Measurements from ENCODE around the gene ANGPT4. TPM values are rescaled to one million over a fixed set of nuclear protein-coding genes. Genes with fewer than 3 reads are reported as not detected.

Gene ANGPT4
- total and polyA plus RNA-seq, 2 of the 13 experiments (the other 11 are each of a cell fraction or from before 2014, with no cell fraction given): not detected

DNA sequence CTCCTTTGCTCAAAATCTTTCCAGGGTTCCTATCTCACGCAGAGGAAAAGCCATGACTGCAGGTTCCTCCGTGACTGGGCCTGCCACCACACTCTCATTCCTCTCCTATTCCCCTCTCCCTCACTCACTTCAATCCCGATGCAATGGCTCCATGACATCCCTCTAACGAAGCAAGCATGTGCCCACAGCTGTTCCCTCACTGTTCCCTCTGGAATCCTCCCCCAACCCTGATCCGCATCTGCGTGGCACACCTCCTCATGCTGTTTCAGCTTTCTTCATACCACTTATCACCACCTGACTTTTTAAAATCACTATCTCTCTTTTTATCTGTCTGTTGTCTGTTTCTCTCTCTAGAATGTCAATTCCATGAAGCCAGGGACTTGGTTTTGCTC lies 25.5 kb downstream of the ANGPT4 start:
- in situ Hi-C loops (cut with HindIII; ENCODE audit: extremely low pct_ligation_motif_present, low pct_unique_long_range_greater_than_20kb) (no loop called here), intact Hi-C loops (cut with micrococcal nuclease; ENCODE audit: unreplicated experiment) (no loop called here)
- no peak overlapping the region for H3K4me2 ChIP-seq (ENCODE audit: low read depth, low read length)
- H3K9ac ChIP-seq (ENCODE audit: insufficient read depth, low read depth, low read length): no peak overlapping the region
- DNase-seq (ENCODE audit: low spot score) (no peak), ATAC-seq (no peak), FAIRE-seq (no peak)
- H4K20me1 ChIP-seq (ENCODE audit: insufficient read depth, low read length): no peaks in the 10 kb centered on the region
- POLR2A ChIA-PET: no interaction called here
- H3K27ac ChIP-seq (ENCODE audit: extremely low read length, insufficient read depth, low read length): no peak overlapping the region
- no peak overlapping the region for H3K4me3 ChIP-seq (replicated peaks in 1 of 3; ENCODE audit: insufficient read depth in 1 of 3, low read depth in 2 of 3, low read length in 3 of 3)
- no peaks in the 10 kb centered on the region for H3K9me3 ChIP-seq (ENCODE audit: low read length)
- H3K27me3 ChIP-seq (ENCODE audit: control insufficient read depth in 1 of 2, insufficient read depth in 2 of 2, low read length in 2 of 2): peaks cover 7 to 22% of the 10 kb centered on the region in 2 experiments; a peak in 3 of 5 replicates
- H3K36me3 ChIP-seq (replicated peaks in 1 of 2; ENCODE audit: control insufficient read depth in 1 of 2, insufficient read depth in 2 of 2, low read length in 2 of 2): no peaks in the 10 kb centered on the region
- WGBS (ENCODE audit: low lambda C conversion rate): 25% methylated on average over 6 of the region's 6 CpGs
- H2AFZ ChIP-seq (ENCODE audit: low read length): no peak overlapping the region
- no peaks in the 10 kb centered on the region for H3K4me1 ChIP-seq (ENCODE audit: insufficient read depth, low read length)
- no TSS peak for BruUV-seq (replicated peaks)
- CTCF ChIA-PET (ENCODE audit: low intra/inter-chr PET ratio, low total read pairs): no interaction called here
- no peaks in the 10 kb centered on the region for H3K79me2 ChIP-seq (ENCODE audit: insufficient read depth, low read length)
- no peak for TF ChIP-seq ZNF891 (CRISPR knock-in tag; IDR thresholded peaks at IDR 0.05)
- TF ChIP-seq ZBTB8A (CRISPR knock-in tag; IDR thresholded peaks at IDR 0.05; ENCODE audit: borderline replicate concordance, low read depth): no peak
- TF ChIP-seq ZNF616 (CRISPR knock-in tag; IDR thresholded peaks at IDR 0.05; ENCODE audit: low read depth): no peak
- TF ChIP-seq RAD21 (CRISPR knock-in tag; IDR thresholded peaks at IDR 0.05): no peak
- TF ChIP-seq, protein P1, sequence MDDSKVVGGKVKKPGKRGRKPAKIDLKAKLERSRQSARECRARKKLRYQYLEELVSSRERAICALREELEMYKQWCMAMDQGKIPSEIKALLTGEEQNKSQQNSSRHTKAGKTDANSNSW (CRISPR knock-in tag; IDR thresholded peaks at IDR 0.05; ENCODE audit: borderline replicate concordance): no peak
- TF ChIP-seq ZNF143 (CRISPR knock-in tag; IDR thresholded peaks at IDR 0.05): no peak
- TF ChIP-seq, protein P2, sequence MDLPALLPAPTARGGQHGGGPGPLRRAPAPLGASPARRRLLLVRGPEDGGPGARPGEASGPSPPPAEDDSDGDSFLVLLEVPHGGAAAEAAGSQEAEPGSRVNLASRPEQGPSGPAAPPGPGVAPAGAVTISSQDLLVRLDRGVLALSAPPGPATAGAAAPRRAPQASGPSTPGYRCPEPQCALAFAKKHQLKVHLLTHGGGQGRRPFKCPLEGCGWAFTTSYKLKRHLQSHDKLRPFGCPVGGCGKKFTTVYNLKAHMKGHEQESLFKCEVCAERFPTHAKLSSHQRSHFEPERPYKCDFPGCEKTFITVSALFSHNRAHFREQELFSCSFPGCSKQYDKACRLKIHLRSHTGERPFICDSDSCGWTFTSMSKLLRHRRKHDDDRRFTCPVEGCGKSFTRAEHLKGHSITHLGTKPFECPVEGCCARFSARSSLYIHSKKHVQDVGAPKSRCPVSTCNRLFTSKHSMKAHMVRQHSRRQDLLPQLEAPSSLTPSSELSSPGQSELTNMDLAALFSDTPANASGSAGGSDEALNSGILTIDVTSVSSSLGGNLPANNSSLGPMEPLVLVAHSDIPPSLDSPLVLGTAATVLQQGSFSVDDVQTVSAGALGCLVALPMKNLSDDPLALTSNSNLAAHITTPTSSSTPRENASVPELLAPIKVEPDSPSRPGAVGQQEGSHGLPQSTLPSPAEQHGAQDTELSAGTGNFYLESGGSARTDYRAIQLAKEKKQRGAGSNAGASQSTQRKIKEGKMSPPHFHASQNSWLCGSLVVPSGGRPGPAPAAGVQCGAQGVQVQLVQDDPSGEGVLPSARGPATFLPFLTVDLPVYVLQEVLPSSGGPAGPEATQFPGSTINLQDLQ (CRISPR knock-in tag; IDR thresholded peaks at IDR 0.05): no peak
- TF ChIP-seq, protein P3, sequence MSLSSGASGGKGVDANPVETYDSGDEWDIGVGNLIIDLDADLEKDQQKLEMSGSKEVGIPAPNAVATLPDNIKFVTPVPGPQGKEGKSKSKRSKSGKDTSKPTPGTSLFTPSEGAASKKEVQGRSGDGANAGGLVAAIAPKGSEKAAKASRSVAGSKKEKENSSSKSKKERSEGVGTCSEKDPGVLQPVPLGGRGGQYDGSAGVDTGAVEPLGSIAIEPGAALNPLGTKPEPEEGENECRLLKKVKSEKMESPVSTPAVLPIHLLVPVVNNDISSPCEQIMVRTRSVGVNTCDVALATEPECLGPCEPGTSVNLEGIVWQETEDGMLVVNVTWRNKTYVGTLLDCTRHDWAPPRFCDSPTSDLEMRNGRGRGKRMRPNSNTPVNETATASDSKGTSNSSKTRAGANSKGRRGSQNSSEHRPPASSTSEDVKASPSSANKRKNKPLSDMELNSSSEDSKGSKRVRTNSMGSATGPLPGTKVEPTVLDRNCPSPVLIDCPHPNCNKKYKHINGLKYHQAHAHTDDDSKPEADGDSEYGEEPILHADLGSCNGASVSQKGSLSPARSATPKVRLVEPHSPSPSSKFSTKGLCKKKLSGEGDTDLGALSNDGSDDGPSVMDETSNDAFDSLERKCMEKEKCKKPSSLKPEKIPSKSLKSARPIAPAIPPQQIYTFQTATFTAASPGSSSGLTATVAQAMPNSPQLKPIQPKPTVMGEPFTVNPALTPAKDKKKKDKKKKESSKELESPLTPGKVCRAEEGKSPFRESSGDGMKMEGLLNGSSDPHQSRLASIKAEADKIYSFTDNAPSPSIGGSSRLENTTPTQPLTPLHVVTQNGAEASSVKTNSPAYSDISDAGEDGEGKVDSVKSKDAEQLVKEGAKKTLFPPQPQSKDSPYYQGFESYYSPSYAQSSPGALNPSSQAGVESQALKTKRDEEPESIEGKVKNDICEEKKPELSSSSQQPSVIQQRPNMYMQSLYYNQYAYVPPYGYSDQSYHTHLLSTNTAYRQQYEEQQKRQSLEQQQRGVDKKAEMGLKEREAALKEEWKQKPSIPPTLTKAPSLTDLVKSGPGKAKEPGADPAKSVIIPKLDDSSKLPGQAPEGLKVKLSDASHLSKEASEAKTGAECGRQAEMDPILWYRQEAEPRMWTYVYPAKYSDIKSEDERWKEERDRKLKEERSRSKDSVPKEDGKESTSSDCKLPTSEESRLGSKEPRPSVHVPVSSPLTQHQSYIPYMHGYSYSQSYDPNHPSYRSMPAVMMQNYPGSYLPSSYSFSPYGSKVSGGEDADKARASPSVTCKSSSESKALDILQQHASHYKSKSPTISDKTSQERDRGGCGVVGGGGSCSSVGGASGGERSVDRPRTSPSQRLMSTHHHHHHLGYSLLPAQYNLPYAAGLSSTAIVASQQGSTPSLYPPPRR (CRISPR knock-in tag; IDR thresholded peaks at IDR 0.05; ENCODE audit: borderline replicate concordance): no peak
- TF ChIP-seq, protein P4, sequence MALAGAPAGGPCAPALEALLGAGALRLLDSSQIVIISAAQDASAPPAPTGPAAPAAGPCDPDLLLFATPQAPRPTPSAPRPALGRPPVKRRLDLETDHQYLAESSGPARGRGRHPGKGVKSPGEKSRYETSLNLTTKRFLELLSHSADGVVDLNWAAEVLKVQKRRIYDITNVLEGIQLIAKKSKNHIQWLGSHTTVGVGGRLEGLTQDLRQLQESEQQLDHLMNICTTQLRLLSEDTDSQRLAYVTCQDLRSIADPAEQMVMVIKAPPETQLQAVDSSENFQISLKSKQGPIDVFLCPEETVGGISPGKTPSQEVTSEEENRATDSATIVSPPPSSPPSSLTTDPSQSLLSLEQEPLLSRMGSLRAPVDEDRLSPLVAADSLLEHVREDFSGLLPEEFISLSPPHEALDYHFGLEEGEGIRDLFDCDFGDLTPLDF (CRISPR knock-in tag; IDR thresholded peaks at IDR 0.05): no peak
- TF ChIP-seq, protein P5, sequence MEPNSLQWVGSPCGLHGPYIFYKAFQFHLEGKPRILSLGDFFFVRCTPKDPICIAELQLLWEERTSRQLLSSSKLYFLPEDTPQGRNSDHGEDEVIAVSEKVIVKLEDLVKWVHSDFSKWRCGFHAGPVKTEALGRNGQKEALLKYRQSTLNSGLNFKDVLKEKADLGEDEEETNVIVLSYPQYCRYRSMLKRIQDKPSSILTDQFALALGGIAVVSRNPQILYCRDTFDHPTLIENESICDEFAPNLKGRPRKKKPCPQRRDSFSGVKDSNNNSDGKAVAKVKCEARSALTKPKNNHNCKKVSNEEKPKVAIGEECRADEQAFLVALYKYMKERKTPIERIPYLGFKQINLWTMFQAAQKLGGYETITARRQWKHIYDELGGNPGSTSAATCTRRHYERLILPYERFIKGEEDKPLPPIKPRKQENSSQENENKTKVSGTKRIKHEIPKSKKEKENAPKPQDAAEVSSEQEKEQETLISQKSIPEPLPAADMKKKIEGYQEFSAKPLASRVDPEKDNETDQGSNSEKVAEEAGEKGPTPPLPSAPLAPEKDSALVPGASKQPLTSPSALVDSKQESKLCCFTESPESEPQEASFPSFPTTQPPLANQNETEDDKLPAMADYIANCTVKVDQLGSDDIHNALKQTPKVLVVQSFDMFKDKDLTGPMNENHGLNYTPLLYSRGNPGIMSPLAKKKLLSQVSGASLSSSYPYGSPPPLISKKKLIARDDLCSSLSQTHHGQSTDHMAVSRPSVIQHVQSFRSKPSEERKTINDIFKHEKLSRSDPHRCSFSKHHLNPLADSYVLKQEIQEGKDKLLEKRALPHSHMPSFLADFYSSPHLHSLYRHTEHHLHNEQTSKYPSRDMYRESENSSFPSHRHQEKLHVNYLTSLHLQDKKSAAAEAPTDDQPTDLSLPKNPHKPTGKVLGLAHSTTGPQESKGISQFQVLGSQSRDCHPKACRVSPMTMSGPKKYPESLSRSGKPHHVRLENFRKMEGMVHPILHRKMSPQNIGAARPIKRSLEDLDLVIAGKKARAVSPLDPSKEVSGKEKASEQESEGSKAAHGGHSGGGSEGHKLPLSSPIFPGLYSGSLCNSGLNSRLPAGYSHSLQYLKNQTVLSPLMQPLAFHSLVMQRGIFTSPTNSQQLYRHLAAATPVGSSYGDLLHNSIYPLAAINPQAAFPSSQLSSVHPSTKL (CRISPR knock-in tag; IDR thresholded peaks at IDR 0.05): no peak
